HepG2 (cell line): ENCODE results near the gene PPP1R15A. TPM values are rescaled to one million over a fixed set of nuclear protein-coding genes. Genes with fewer than 3 reads are reported as not detected.

Experiments
- ARID4A ChIP-seq: sonication (generic); formaldehyde crosslinking; IDR thresholded peaks from 2 replicates; pipeline ENCODE4 v1.5.0; 2020; ENCODE audit warnings: mild to moderate bottlenecking, missing genetic modification reagents, borderline replicate concordance
- ARID5B ChIP-seq: IDR thresholded peaks from 2 replicates; pipeline ENCODE4 v1.4.0; 2020; ENCODE audit warnings: mild to moderate bottlenecking, missing genetic modification reagents
- EHMT2 ChIP-seq: fragments of 200-600 bp; sonication (generic); IDR thresholded peaks from 2 replicates; pipeline ENCODE4 v1.7.0; 2017; ENCODE audit warnings: antibody characterized with exemption, low read depth, low read length, borderline replicate concordance
- FOXJ3 ChIP-seq: sonication (generic); formaldehyde crosslinking; IDR thresholded peaks from 2 replicates; pipeline ENCODE4 v1.4.0; 2020; ENCODE audit warnings: missing genetic modification reagents, mild to moderate bottlenecking, borderline replicate concordance
- HES4 ChIP-seq: sonication (generic); formaldehyde crosslinking; IDR thresholded peaks from 2 replicates; pipeline ENCODE4 v1.9.0; 2021; ENCODE audit warnings: mild to moderate bottlenecking, missing genetic modification reagents, borderline replicate concordance
- RXRB ChIP-seq: IDR thresholded peaks from 2 replicates; pipeline ENCODE4 v1.6.1; 2016; ENCODE audit warnings: borderline replicate concordance, missing genetic modification reagents, missing compliant biosample characterization
- ZHX2 ChIP-seq, 2 experiments: sonication (generic) in 1 of 2; formaldehyde crosslinking in 1 of 2; IDR thresholded peaks; 2 replicates each; pipeline versions ENCODE4 v1.6.1 to v1.9.0; 2014 to 2022; ENCODE audit warnings: antibody characterized with exemption in 1 of 2, borderline replicate concordance in 1 of 2, inconsistent platforms in 1 of 2, low read depth in 1 of 2, missing genetic modification reagents in 1 of 2
- ZNF513 ChIP-seq: sonication (generic); formaldehyde crosslinking; conservative IDR thresholded peaks from 2 replicates; pipeline ENCODE4 v1.5.0; 2020; ENCODE audit warnings: missing genetic modification reagents
- ZNF703 ChIP-seq: sonication (generic); formaldehyde crosslinking; IDR thresholded peaks from 2 replicates; pipeline ENCODE4 v1.5.1; 2020; ENCODE audit warnings: missing genetic modification reagents, mild to moderate bottlenecking, moderate library complexity, borderline replicate concordance
- ZNF790 ChIP-seq: sonication (generic); formaldehyde crosslinking; IDR thresholded peaks from 2 replicates; pipeline ENCODE4 v1.8.0; 2022; ENCODE audit warnings: missing genetic modification reagents, mild to moderate bottlenecking, borderline replicate concordance
- ZZZ3 ChIP-seq: sonication (generic); formaldehyde crosslinking; IDR thresholded peaks from 2 replicates; pipeline ENCODE4 v1.4.0; 2020; ENCODE audit warnings: missing genetic modification reagents, mild to moderate bottlenecking, borderline replicate concordance
- polyA plus RNA-seq, 8 experiments: library from polyadenylated mRNA; depleted of rRNA in 3 of 8; stranded (reverse) in 7 of 8; unstranded in 1 of 8; fragments of >200 nt; fragmentation: Illumina TruSeq in 4 of 8; extraction: Trizol in 4 of 8; gene quantifications; 2 replicates each; pipeline versions ENCODE4 v1.2.1 to v1.2.3, GENCODE V29; 2011 to 2016; ENCODE audit warnings: low read depth in 4 of 8, missing spikeins in 1 of 8, mixed read lengths in 1 of 8; ENCODE audit not compliant: insufficient read depth in 1 of 8
- total RNA-seq, 5 experiments: library from RNA; depleted of rRNA; stranded (reverse); fragments of >200 nt; fragmentation: Illumina TruSeq; extraction: Trizol; gene quantifications; 2 replicates each; pipeline ENCODE4 v1.2.3, GENCODE V29; 2016; ENCODE audit warnings: low read depth in 1 of 5

The PPP1R15A gene
- total and polyA plus RNA-seq, 2 of the 13 experiments (the other 11 are each of a cell fraction or from before 2014, with no cell fraction given) = 15.6 to 18.5 TPM

- no peak for TF ChIP-seq ZHX2 (IDR thresholded peaks at IDR 0.05; ENCODE audit: low read depth)
- TF ChIP-seq ZHX2 (CRISPR knock-in tag; IDR thresholded peaks at IDR 0.05; ENCODE audit: borderline replicate concordance) = no peak
- TF ChIP-seq ZNF703 (CRISPR knock-in tag) = 0 out of 2 replicates have a peak, but pooled peaks have one; percentile 29
- TF ChIP-seq EHMT2 = no peak
- TF ChIP-seq ZNF790 = no peak
- TF ChIP-seq ARID4A (CRISPR knock-in tag) = 0 out of 2 replicates have a peak, but pooled peaks have one; percentile 62
- TF ChIP-seq ZZZ3 (CRISPR knock-in tag) = no peak
- TF ChIP-seq ZNF513 (CRISPR knock-in tag) = no peak
- peak; percentile 49 for TF ChIP-seq ARID5B (CRISPR knock-in tag)
- TF ChIP-seq RXRB (CRISPR knock-in tag) = no peak
- no peak for TF ChIP-seq HES4 (CRISPR knock-in tag)
- peak; percentile 58; the same call in 1 of the 2 replicates for TF ChIP-seq FOXJ3 (CRISPR knock-in tag)
These were observed 759 bp downstream of the PPP1R15A start (continued) for GRCh38 chr19:48872884-48873475.
